Osteocyte (in vitro differentiated cells): Measurements from ENCODE around the gene CRYBG3. TPM values are rescaled to one million over a fixed set of nuclear protein-coding genes. Genes with fewer than 3 reads are reported as not detected.

Source experiments
- DNase-seq: peaks from one replicate; pipeline ENCODE4 v3.0.0; 2021; ENCODE audit warnings: mixed read lengths; ENCODE audit not compliant: unreplicated experiment; ENCODE audit errors: extremely low spot score
- H3K27ac Mint-ChIP-seq: one replicate; pipeline ENCODE4 v1.8.0; 2021; ENCODE audit warnings: mild to moderate bottlenecking, mixed read lengths; ENCODE audit not compliant: unreplicated experiment
- H3K27me3 Mint-ChIP-seq: one replicate; pipeline ENCODE4 v1.8.0; 2021; ENCODE audit warnings: mixed read lengths; ENCODE audit not compliant: unreplicated experiment
- H3K36me3 Mint-ChIP-seq: one replicate; pipeline ENCODE4 v1.8.0; 2021; ENCODE audit warnings: mixed read lengths; ENCODE audit not compliant: unreplicated experiment
- H3K4me1 Mint-ChIP-seq: one replicate; pipeline ENCODE4 v1.8.0; 2021; ENCODE audit warnings: mixed read lengths; ENCODE audit not compliant: unreplicated experiment
- H3K4me3 Mint-ChIP-seq: one replicate; pipeline ENCODE4 v1.8.0; 2021; ENCODE audit warnings: mild to moderate bottlenecking, moderate library complexity, mixed read lengths; ENCODE audit not compliant: unreplicated experiment
- H3K9me3 Mint-ChIP-seq: one replicate; pipeline ENCODE4 v1.8.0; 2021; ENCODE audit warnings: mixed read lengths; ENCODE audit not compliant: unreplicated experiment
- CTCF ChIP-seq: fragments of 200-600 bp; sonication (generic); IDR thresholded peaks from 2 replicates; pipeline ENCODE4 v1.5.0; 2021; ENCODE audit warnings: antibody characterized with exemption, mild to moderate bottlenecking, moderate library complexity
- total RNA-seq: library from RNA; stranded (reverse); gene quantifications from 2 replicates; pipeline ENCODE4 v1.2.1, GENCODE V29; 2021

Gene CRYBG3
- total RNA-seq, 1 donor from 2014 or later = 13.5 TPM

- TF ChIP-seq CTCF = no peak
- Mint-ChIP-seq H3K4me1 (peaks cover 7% of the 10 kb centered on the region), H3K36me3 (peaks cover 37% of the 10 kb centered on the region), H3K9me3 (no peaks in the 10 kb centered on the region), H3K27ac (no peak overlapping the region), H3K4me3 (no peak overlapping the region), H3K27me3 (no peaks in the 10 kb centered on the region)
- no peak for DNase-seq
Observed at GRCh38 chr3:97954228-97954827, 132.5 kb downstream of the CRYBG3 start.

- peaks cover 11% of the 10 kb centered on the region for H3K4me1 Mint-ChIP-seq
- H3K27me3 Mint-ChIP-seq = no peaks in the 10 kb centered on the region
- peaks cover 26% of the 10 kb centered on the region for H3K36me3 Mint-ChIP-seq
- H3K4me3 Mint-ChIP-seq = no peak overlapping the region
- no peaks in the 10 kb centered on the region for H3K9me3 Mint-ChIP-seq
- TF ChIP-seq CTCF = no peak
- H3K27ac Mint-ChIP-seq = no peak overlapping the region
- DNase-seq = no peak
Observed at GRCh38 chr3:97956051-97956450, 134.2 kb downstream of the CRYBG3 start.

GRCh38 chr3:97957617-97958311 lies 136.0 kb downstream of the CRYBG3 start:
- H3K36me3 Mint-ChIP-seq = peaks cover 29% of the 10 kb centered on the region
- no peak for TF ChIP-seq CTCF
- no peak for DNase-seq
- H3K4me1 Mint-ChIP-seq = peaks cover 18% of the 10 kb centered on the region
- H3K27ac Mint-ChIP-seq = no peak overlapping the region
- H3K27me3 Mint-ChIP-seq = no peaks in the 10 kb centered on the region
- no peak overlapping the region for H3K4me3 Mint-ChIP-seq
- no peaks in the 10 kb centered on the region for H3K9me3 Mint-ChIP-seq

GRCh38 chr3:97958396-97958795 lies 136.6 kb downstream of the CRYBG3 start:
- no peak overlapping the region for H3K27ac Mint-ChIP-seq
- peaks cover 18% of the 10 kb centered on the region for H3K4me1 Mint-ChIP-seq
- no peak for DNase-seq
- TF ChIP-seq CTCF = no peak
- H3K4me3 Mint-ChIP-seq = no peak overlapping the region
- H3K36me3 Mint-ChIP-seq = peaks cover 25% of the 10 kb centered on the region
- no peaks in the 10 kb centered on the region for H3K9me3 Mint-ChIP-seq
- H3K27me3 Mint-ChIP-seq = no peaks in the 10 kb centered on the region

GRCh38 chr3:97958796-97959195 lies 137.0 kb downstream of the CRYBG3 start:
- H3K9me3 Mint-ChIP-seq = no peaks in the 10 kb centered on the region
- no peak for DNase-seq
- H3K27me3 Mint-ChIP-seq = no peaks in the 10 kb centered on the region
- H3K4me1 Mint-ChIP-seq = peaks cover 18% of the 10 kb centered on the region
- TF ChIP-seq CTCF = no peak
- H3K4me3 Mint-ChIP-seq = no peak overlapping the region
- H3K36me3 Mint-ChIP-seq = peaks cover 26% of the 10 kb centered on the region
- H3K27ac Mint-ChIP-seq = no peak overlapping the region
